GM12892 (cell line): ENCODE data around the gene RBMS3.

Source experiments
- POLR2A ChIP-seq: IDR thresholded peaks from 2 replicates; pipeline ENCODE4 v1.6.1; 2011; ENCODE audit warnings: low read depth, low read length, control low read depth
- POLR2AphosphoS5 ChIP-seq: IDR thresholded peaks from 2 replicates; pipeline ENCODE4 v1.6.1; 2011; ENCODE audit warnings: low read depth, low read length, control low read depth
- TAF1 ChIP-seq: IDR thresholded peaks from 2 replicates; pipeline ENCODE4 v1.6.1; 2011; ENCODE audit warnings: low read depth, mild to moderate bottlenecking, control low read depth, low read length, borderline replicate concordance

- TF ChIP-seq TAF1, result no peak
- TF ChIP-seq POLR2AphosphoS5, result no peak
- no peak for TF ChIP-seq POLR2A
Measured at GRCh38 chr3:29514170-29514569, 233.3 kb downstream of the RBMS3 start.
